ENCODE measurements around the gene SAP30L. TPM values are rescaled to one million over a fixed set of nuclear protein-coding genes. Genes with fewer than 3 reads are reported as not detected.

The SAP30L gene
- total RNA-seq, 1 experiment from 2014 or later: 38.6 TPM

DNA sequence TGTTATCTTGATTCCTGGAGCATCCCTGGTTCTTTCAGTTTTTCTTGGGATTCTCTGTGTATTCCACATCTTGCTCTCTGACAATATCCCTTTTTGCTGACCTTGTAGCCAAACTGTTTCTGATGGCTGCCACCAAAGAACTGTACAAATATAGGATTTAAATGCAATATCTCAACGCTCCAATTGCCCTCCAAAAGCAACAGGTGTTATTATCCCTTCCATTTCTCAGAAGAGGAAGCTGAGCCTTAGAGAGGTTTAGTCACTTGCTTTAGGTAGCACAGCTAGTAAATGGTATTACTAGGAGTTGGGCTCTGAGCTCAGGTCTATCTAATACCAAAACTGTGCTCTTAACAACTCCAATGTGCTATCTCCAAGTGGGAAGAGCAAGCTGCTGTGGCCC, 56.4 kb downstream of the SAP30L start:
- Mint-ChIP-seq H3K27ac (ENCODE audit: unreplicated experiment) (no peak overlapping the region), H3K36me3 (ENCODE audit: insufficient read depth, unreplicated experiment) (no peaks in the 10 kb centered on the region), H3K27me3 (ENCODE audit: unreplicated experiment) (peaks cover 82% of the 10 kb centered on the region), H3K4me1 (ENCODE audit: low read depth, unreplicated experiment) (no peaks in the 10 kb centered on the region), H3K9me3 (ENCODE audit: low read depth, unreplicated experiment) (no peaks in the 10 kb centered on the region), H3K4me3 (ENCODE audit: low read depth, unreplicated experiment) (no peak overlapping the region)
- CTCF ChIA-PET: interaction anchor here (0.6 to 1.1 kb wide), 3 partner anchors 18 to 41 kb away, joined by 3 to 4 read pairs (median 3); no protein-coding TSS in a partner anchor
- intact Hi-C loops (cut with micrococcal nuclease; ENCODE audit: unreplicated experiment): no loop called here
- no peak for DNase-seq
- BruUV-seq (replicated peaks): no TSS peak
- TF ChIP-seq, protein P1, sequence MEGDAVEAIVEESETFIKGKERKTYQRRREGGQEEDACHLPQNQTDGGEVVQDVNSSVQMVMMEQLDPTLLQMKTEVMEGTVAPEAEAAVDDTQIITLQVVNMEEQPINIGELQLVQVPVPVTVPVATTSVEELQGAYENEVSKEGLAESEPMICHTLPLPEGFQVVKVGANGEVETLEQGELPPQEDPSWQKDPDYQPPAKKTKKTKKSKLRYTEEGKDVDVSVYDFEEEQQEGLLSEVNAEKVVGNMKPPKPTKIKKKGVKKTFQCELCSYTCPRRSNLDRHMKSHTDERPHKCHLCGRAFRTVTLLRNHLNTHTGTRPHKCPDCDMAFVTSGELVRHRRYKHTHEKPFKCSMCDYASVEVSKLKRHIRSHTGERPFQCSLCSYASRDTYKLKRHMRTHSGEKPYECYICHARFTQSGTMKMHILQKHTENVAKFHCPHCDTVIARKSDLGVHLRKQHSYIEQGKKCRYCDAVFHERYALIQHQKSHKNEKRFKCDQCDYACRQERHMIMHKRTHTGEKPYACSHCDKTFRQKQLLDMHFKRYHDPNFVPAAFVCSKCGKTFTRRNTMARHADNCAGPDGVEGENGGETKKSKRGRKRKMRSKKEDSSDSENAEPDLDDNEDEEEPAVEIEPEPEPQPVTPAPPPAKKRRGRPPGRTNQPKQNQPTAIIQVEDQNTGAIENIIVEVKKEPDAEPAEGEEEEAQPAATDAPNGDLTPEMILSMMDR (IDR thresholded peaks at IDR 0.05; ENCODE audit: unreplicated experiment): no peak

DNA sequence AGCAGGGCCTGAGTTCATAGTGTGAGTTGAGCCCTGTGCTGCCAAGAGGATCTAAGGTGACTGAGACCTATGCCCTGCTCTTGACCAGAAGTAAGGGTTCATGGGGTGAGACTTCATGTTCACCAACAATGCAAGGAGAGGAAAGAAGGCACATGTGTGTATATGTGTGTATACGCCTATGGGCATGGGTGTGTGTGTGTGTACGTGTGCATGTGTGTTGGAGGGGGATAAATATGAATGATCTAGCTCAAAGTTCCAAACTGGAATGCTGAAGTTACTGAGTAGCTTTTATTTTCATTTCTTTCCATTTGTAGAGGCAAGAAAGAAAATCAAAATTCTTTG, 57.9 kb downstream of the SAP30L start:
- no peaks in the 10 kb centered on the region for H3K9me3 Mint-ChIP-seq (ENCODE audit: low read depth, unreplicated experiment)
- CTCF ChIA-PET: interaction anchor here (1.5 kb wide), 1 partner anchor 17 kb away, joined by 6 read pairs; no protein-coding TSS in a partner anchor
- H3K27me3 Mint-ChIP-seq (ENCODE audit: unreplicated experiment): peaks cover 90% of the 10 kb centered on the region
- no peaks in the 10 kb centered on the region for H3K36me3 Mint-ChIP-seq (ENCODE audit: insufficient read depth, unreplicated experiment)
- no peak overlapping the region for H3K4me3 Mint-ChIP-seq (ENCODE audit: low read depth, unreplicated experiment)
- no peak for DNase-seq
- H3K4me1 Mint-ChIP-seq (ENCODE audit: low read depth, unreplicated experiment): no peaks in the 10 kb centered on the region
- no peak overlapping the region for H3K27ac Mint-ChIP-seq (ENCODE audit: unreplicated experiment)
- intact Hi-C loops (cut with micrococcal nuclease; ENCODE audit: unreplicated experiment): no loop called here
- TF ChIP-seq, protein P1 (IDR thresholded peaks at IDR 0.05; ENCODE audit: unreplicated experiment): no peak
- no TSS peak for BruUV-seq (replicated peaks)

DNA sequence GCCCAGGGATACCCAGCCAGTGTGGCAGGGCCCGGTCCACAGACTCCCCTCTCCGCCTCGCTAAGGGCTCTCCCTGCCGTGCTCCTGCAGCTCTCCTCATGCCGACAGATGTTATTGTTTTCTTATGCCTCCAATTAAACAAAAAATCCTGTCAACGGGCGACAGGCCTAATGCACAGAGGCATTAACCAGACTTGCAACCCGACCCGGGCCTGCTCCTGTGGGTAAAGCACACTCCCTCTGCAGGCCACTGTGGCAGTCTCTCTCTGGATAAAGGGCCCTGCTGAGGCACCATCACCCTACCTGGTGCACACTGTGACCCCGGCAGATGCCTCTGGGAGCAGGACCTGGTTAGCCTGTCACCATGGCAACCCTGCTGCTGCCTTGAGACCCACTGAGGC, 59.8 kb downstream of the SAP30L start:
- H3K27me3 Mint-ChIP-seq (ENCODE audit: unreplicated experiment): peaks cover 91% of the 10 kb centered on the region
- intact Hi-C loops (cut with micrococcal nuclease; ENCODE audit: unreplicated experiment): no loop called here
- H3K4me3 Mint-ChIP-seq (ENCODE audit: low read depth, unreplicated experiment): no peak overlapping the region
- no peak for DNase-seq
- no TSS peak for BruUV-seq (replicated peaks)
- no peaks in the 10 kb centered on the region for H3K9me3 Mint-ChIP-seq (ENCODE audit: low read depth, unreplicated experiment)
- H3K4me1 Mint-ChIP-seq (ENCODE audit: low read depth, unreplicated experiment): no peaks in the 10 kb centered on the region
- peaks cover 4% of the 10 kb centered on the region for H3K36me3 Mint-ChIP-seq (ENCODE audit: insufficient read depth, unreplicated experiment)
- CTCF ChIA-PET: interaction anchor here (0.9 kb wide), 1 partner anchor 14 kb away, joined by 3 read pairs; no protein-coding TSS in a partner anchor
- H3K27ac Mint-ChIP-seq (ENCODE audit: unreplicated experiment): no peak overlapping the region
- TF ChIP-seq, protein P1 (IDR thresholded peaks at IDR 0.05; ENCODE audit: unreplicated experiment): no peak

DNA sequence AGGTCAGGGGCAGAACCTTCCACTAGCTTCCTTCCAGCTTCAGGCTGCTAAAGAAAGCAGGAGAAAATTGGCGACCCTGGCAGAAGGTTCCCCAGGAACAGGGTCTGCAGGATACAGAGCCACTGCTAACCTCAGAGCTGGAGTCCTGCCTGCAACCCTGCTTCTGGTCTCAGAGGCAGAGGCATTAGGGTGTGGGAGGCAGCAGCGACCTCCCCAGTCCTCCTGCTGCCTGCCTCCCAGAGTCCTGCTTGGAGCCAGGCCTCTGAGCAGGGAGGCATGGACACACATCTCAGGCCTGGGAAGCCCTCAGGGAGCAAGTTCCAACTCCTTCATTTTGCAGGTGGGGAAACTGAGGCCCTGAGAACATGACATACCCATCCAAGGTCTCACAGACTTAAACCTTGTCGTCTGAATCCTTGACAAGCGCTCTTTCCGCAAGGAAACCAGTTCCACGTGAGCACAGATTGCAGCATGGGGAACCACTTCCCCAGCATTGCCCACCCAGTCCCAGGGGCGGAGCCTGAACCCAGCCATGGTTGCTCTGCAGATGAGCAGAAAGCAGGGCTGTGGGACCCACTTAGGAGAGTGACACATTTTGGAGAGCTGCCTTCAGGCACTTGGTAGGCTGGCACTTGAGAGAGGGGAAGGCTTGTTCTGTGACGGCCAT, 60.4 kb downstream of the SAP30L start:
- no TSS peak for BruUV-seq (replicated peaks)
- CTCF ChIA-PET: interaction anchor here (0.6 to 0.9 kb wide), 2 partner anchors 15 to 321 kb away, joined by 3 read pairs; no protein-coding TSS in a partner anchor
- TF ChIP-seq, protein P1 (IDR thresholded peaks at IDR 0.05; ENCODE audit: unreplicated experiment): no peak
- Mint-ChIP-seq H3K36me3 (ENCODE audit: insufficient read depth, unreplicated experiment) (peaks cover 4% of the 10 kb centered on the region), H3K4me3 (ENCODE audit: low read depth, unreplicated experiment) (no peak overlapping the region), H3K27me3 (ENCODE audit: unreplicated experiment) (peaks cover 91% of the 10 kb centered on the region), H3K9me3 (ENCODE audit: low read depth, unreplicated experiment) (no peaks in the 10 kb centered on the region), H3K4me1 (ENCODE audit: low read depth, unreplicated experiment) (no peaks in the 10 kb centered on the region), H3K27ac (ENCODE audit: unreplicated experiment) (no peak overlapping the region)
- no peak for DNase-seq
- intact Hi-C loops (cut with micrococcal nuclease; ENCODE audit: unreplicated experiment): no loop called here

Measured in Calu3 (cell line).